GM19468 (cell line): ENCODE measurements around the gene PMPCA.

Experiments used
- ATAC-seq: cut with Tn5 transposase; IDR thresholded peaks from one replicate; pipeline ENCODE4 v1.9.1; 2021; ENCODE audit warnings: mild to moderate bottlenecking, moderate library complexity, moderate number of reproducible peaks; ENCODE audit not compliant: unreplicated experiment; ENCODE audit errors: extremely low read depth

PMPCA gene, protein sequence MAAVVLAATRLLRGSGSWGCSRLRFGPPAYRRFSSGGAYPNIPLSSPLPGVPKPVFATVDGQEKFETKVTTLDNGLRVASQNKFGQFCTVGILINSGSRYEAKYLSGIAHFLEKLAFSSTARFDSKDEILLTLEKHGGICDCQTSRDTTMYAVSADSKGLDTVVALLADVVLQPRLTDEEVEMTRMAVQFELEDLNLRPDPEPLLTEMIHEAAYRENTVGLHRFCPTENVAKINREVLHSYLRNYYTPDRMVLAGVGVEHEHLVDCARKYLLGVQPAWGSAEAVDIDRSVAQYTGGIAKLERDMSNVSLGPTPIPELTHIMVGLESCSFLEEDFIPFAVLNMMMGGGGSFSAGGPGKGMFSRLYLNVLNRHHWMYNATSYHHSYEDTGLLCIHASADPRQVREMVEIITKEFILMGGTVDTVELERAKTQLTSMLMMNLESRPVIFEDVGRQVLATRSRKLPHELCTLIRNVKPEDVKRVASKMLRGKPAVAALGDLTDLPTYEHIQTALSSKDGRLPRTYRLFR

DNA sequence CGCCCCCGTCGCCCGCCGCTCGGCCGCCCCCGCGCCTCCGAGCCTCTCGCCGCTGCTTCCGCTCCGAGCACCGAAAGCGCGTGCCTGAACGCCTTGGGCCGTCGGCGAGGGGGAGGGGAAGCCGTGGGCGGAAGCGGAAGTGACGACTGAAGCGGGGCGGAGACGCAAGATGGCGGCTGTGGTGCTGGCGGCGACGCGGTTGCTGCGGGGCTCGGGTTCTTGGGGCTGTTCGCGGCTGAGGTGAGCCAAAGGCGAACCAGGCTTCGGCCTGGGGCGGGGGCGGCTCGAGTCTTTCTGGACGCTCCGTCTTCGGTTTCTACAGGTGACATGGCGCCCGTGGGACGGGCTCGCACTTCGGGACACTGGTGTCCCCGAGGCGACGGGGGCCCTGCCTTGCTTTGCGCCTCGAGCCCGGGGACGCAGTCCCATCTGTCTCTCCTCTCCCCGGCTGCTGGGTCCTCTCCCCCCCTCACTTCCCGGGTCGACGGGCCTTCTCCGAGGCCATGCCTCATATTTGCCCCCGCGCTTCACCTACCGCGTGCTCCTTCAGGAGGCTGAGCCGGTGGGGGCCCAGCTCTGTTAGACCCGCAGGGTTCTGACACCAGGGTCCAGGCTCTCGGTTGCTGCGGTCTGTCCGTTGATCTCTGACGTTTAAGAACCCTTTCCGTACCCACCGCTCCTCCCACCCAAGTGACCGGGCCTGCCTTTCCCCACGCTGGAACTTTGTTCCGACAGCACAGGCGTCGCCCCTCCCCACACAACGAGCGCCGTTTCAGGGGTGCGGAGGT lies at the start of gene PMPCA, which contains the start of gene ENTR1:
Gene PMPCA, plus strand, starts transcription at position 159 of the 788 bp plus-strand sequence. Its CDS starts 11 bp downstream, at position 170.
Gene ENTR1, minus strand, starts transcription at position 115 of the 788 bp plus-strand sequence. CDS start 217 bp downstream, outside the sequence.
- no peak for ATAC-seq

DNA sequence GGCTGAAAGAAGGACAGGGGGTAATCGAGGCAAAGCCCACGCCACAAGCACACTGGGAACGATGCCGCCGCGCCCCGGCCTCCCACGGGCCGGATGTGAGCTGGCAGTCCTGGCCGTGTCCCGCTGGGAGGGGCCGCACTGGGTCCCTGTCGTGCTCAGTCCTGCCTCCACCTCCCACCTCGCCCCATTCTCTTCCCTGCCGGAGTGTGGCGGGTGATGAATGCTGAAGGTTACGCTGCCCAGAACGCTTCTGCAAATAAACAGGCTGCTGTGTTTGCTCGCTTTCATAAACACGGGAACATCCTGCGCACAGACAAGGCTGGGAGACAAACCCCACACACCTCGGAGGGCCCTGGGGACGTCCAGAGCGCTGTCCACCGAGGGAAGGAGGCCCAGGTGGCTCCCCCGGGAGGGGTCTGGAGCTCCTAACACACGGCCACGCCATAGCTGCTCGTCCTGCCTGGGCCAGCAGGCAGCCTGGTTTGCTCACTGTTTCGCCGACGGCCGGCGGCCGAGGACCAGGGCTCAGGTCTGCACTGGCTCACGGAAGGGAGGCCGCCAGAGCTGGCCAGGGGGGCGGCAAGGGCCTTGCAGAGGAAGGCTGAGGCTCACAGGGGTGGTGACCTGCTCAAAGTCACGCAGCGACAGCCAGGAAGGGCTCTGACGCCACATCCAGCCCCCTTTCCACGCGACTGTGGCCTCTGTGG lies 49.3 kb upstream of the PMPCA start:
- ATAC-seq = no peak

DNA sequence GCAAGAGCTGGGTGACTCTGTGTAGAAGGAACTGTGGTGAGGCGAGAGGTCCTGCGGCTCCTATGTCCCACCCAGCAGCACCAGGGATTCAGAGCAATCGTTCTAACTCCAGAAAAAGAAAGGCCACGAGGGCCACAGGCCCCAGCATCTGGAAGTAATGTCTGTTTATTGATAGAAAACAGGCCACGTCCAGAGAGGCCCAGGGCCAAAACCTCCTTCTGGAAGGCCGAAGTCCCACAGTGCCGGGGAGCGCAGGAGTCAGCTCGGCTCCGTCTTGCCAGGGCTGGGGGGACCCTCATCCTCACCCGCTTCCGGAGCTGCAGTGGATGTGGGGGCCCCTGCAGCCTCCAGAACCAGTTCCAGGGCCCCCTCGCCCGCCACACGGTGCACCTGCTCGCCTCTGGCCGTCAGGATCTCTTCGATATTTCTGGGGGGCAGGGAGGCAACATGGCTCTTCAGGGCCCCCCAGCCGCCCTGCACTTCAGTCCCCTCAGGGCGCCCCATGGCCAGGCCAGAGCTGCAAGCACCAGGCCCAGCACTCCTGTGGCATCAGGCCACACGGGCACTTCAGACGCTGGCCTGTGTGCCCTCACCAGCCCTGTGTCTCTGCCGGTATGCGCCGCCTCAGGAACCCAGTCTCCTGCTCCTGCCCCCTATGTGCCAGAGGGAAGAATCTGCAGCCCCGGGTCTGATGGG lies 48.6 kb upstream of the PMPCA start:
- no peak for ATAC-seq

DNA sequence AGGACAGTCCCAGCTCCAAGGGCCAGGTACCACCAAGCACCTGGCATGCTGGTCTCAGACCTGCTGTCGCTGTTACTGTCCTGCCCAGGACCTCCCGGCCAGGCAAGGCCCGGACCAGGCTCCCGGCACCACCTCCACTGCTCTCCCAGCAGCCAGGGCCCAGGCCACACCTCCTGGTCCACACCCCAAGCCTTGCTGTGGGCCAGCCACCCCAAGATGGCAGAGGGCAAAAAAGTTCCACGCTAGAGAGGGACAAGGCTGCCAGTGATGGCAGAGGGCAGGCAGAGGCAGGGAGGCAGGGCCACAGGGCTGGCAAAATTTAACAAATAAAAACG lies 48.0 kb upstream of the PMPCA start:
- ATAC-seq = no peak

DNA sequence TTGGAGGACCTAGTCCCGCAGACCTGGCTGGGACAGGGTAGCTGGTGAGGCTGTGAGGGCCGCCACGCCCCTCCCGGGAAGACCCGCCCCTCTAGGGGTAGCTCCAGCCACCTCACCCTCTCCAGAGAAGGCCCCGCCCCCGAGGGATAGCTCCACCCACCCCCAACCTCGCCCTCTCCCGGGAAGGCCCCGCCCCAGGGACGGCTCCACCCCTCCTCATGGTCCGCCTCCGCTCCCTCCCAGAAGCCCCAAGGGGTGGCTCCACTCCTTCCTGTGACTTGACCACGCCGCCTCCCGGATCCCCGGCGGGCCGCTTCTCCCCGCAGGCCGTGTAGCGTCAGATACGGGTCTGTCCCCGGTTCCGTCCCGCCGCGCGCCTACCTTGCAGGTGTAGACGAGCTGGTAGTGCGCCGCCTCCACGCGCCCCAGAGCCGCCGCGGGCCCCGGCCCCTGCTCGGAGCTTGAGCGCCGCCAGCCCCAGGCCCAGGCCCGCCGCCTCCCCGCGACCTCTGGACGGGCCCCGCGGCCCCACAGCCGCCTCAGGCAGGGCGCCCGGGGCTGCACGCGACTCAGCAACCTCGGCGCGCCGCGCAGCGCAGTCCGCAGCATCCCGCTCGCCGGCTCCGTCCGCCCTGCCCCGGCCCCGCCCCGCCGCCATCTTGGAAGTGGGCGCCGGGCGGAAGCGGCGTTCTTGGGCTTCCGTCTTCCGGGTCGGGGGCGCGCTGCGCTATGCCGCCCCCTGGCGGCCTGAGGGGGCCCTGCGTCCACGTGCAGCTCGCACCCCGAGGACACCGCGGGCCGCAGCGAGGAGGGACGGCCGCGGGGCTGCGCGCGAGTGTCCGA lies 47.1 kb upstream of the PMPCA start, which contains the start of gene DNLZ:
Gene DNLZ, minus strand, starts transcription at position 639 of the 843 bp plus-strand sequence. Its CDS starts 30 bp downstream, at position 609.
- peak; percentile 45 for ATAC-seq

DNA sequence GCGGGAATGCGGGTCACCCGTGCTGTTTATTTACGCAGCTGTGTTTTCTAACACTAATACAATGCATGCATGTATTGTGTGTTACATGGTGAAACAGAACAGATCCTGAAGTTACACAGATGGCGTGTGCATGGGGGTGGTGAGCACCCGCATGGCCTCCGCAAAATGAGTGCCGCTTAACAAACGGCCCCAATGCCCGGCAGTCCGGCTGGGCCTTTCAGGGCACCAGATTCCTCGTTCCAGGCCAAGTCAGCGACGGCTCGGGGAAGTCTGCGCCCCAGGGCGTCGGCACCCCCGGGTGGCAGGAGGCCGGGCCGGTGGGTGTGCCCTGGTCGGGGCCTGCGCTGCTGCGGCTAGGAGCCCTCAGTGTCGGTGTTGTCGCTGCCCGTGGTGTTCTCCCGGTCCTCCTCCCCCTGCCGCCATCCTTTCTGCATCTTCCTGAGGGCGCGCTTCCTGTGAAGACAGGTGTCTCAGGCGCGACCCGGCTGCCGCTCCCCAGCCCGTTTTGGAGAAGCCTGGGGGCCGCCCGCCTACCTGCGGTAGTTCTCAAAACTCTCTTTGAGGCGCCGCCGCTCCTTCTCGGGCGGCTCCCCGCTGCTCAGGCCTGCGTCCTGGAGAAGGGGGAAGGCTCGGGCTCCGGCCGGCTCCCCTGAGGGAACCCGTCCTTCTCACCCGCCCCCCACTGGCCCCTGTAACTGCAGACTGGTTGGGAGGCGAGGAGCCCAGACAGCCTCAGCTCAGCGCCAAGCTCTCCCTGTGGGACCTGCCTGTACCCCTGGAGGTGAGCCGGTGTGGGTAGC lies 46.3 kb upstream of the PMPCA start:
- ATAC-seq = no peak

DNA sequence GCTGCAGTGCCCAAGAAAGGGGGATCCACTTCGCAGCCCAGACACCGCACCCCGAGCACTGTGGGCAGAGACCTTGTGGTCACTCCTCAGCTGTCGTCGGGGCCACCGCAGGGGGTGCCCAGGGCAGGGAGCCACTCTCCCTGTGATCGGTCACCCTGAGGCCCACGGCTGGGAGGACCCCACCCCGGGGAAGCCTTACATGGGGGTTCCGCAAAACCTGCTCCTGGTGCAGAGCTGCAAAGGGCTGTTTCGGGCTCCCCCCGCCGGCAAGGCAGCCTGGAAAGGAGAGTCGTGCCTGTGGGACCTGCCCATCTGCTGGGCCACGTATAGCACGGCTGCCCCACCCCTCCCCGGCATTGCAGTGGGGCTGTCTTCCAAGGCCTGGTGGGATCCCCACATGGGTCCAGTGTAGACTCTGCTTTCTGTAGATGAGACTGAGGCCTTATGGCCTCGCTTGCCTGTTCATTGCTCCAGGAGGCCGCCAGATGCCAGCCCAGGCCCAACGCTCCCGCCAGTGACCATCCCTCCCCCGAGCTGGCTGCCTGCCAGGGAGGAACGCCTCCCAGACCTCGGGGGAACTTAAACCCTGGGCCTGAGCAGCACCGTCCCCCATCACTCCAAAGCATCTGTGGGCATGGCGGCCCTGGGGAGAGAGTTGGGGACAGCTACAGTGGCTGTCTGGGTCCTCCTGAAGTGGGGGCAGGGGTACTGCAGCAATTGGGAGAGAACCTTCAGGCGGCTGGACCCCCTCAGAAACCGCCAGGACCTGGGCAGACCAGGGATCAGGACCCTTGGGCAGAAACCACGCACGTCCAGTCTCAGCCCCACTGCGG lies 45.3 kb upstream of the PMPCA start:
- ATAC-seq = no peak

DNA sequence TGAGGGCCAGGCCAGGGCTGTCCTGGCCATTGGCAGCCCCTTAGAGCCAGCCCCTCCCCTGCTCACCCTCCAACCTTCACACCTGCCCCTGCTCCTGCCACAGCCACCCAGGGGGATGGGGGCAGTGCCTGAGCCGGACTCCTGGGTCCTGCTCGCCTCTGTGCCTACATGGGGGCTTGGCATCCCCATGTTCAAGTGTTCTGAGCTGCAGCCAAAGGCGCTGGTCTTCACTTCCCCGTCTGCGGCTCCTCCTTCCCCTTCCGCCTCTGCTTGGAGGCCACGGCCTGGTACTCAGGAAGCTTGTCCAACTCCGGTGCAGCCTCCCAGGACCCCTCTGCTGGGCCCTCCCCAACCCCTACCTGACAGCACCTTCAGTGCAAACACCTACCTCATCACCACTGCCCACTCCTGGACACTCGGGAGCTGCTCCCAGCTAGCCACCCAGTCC lies 44.7 kb upstream of the PMPCA start:
- ATAC-seq = no peak

DNA sequence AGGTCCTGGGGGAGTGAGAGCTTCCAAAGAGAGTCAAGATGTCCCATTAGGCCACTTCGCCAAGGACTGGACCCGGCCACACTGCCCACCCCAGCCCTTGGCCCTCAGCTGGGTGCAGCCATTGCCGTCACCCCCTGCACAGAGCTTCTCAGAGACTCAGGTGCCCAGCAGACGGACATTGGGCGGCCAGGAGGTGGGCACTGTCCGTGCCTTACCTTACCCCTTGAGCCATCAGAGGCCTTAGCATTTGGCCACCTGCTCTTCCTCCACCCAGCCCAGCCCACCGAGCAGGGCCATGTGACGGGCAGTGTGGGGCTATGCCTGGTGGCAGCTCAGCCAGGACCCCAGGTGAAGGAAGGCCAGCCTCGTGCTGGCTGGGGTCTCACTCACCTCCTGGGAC lies 43.6 kb upstream of the PMPCA start:
- ATAC-seq = no peak

DNA sequence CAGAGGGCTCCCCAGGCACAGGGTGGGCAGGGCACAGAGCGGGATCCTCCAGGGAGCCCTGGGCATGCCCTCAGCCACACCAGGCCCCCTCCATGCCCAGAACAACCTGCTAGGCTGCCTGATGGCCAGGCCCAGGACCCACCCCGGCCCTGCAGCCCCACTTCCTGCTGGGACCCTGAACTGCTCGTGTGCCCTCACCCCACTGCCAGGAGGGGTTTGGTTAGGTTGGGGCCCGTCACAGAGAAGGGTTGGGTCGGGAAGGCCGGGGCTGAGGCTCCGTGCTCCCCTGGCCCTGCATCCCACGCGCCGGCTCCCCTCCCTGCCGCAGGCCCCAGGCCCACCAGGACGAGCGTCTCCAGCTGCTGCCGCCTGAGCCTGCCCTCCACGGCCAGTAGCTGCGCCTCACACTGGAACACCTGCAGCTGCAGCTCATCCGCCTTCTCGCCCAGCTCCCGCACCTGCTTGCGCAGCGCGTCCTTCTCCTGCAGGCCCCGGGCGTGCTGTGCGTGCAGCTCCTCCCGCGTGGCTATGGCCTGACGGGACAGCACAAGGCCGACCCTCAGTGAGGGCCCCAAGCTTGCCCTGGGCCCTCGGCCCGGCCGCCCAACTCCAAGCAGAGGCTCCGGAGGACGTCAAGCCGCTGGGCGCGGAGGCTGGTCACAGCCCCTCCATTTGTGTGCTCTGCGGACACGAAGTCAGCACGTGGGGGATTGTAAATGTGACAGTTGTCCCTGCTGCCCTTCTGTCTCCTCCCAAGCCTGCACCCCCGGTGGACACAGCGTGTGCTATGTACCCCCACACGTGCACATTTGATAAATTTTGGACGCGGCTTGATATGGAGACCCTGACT lies 42.9 kb upstream of the PMPCA start:
- no peak for ATAC-seq

DNA sequence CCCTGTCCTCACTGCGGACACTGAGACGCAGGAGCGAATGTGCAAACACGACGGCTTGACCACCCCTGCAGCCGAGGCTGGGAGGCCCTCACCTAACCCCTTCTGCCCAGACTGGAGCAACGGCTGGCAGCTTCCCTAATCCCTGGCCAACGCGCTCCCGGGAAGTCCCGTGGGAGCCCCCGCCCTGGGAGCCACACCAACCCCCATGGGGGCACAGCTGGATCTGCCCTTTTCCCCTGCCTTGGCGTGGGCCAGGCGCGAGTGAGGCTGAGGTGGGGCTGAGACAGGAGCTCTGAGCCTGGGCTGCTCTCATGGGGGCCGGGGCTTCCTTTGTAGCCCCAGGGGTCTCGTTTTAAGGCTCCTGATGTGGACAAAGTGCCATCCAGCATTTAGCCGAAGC lies 42.3 kb upstream of the PMPCA start:
- no peak for ATAC-seq

DNA sequence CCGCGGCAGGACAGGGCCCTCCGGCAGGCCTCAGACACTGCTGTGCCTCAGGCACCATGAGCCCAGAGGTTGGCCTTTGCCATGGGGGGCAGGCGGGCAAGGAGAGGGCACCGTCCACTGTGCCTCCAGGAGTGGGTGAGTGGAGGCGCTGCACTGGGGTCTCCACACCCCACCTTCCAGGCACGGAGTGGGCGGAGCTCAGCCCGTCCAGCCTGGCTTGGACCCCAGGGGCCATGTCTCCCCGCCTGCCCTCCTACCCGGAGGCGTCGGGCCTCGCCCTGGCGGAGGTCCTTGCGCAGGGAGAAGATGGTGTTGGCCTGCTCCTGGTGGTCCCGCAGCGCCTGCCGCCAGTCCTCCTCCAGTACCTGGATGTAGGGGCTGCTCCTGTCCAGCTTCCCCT lies 40.4 kb upstream of the PMPCA start:
- no peak for ATAC-seq

DNA sequence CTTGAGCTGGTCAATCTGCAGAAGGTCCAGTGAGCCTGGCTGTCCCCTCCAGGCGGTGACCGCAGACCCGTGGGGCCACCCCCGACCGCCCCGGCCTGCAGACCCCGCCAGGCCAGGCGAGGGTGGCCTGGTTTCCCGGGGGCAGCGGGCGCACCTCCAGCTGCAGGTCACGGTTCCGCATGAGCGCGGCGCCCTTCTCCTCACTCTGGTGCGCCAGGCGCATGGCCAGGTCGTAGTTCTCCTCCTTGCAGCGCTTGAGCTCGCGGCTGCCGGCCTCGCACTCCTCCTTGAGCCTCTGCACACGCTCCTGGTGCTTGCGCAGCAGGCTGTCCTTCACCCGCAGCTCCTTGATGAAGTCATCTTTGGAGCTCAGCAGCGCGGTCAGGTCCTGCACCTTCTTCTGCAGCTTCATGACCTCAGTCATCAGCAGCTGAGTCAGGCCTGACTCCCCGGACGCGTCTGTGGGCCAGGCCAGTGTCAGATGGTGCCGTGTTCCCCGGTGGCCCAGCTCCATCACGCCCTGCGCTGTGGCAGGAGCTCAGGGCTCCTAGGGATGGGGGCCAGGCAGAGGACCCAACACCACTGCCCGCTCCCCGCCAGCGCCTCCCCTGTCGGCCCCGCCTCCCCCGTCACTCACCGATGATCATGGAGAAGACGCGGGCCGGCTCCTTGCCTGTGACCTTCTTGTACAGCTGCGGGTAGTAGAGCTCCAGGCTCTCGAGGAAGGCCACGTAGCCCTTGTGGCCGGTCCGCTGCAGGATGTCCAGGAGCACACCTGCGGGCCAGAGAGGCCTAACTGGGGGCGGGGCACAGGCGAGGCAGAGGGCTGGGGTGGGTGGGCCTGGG lies 39.5 kb upstream of the PMPCA start:
- ATAC-seq = no peak

DNA sequence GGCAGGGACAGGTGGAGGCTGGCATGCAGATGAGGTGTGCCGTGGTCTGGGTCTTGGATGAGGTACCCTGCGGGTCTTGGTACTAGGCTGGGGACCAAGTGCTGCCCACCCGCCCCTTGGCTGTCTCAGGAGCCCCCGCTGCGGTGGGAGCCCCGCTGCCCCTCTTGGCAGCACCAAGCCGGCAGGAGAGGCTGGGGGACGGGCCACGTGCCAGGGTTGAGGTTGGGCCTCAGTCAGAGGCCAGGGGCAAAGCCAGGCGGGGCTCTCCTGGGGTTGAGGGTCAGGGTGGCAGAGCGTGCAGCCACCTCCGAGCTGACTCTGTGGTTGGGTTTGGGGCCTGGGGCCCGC lies 39.0 kb upstream of the PMPCA start:
- ATAC-seq = no peak

DNA sequence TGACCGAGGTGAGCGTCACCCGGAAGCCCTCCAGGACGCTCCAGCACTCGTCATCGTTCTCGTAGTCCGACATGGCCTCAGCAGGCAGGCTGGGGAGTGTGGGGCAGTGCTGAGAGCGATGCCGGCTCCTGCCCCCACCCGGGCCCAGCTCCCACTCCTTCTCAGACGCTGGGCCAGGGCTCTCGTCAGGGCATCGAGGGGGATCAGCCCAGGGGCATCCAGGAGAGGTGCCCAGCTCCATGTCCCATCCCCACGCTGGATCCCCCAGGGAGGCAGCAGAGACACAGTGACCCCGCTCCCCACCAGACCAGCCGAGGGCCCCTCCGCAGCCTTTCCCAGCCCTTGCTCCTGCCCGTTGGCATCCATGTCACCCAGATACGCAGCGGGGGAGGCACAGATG lies 38.5 kb upstream of the PMPCA start:
- ATAC-seq = no peak
